Activated CD4-positive, alpha-beta T cell treated with anti-CD3 and anti-CD28 coated beads, Interleukin-2, amount 10 ng/mL, durations not matched to agents 24 days and 14 days (primary cell): ENCODE results near the gene OLFML2B. TPM values are rescaled to one million over a fixed set of nuclear protein-coding genes. Genes with fewer than 3 reads are reported as not detected.

ENCODE experiments used
- DNase-seq: peaks from one replicate; pipeline ENCODE4 v3.0.0; 2022
- H3K27ac Mint-ChIP-seq: one replicate; pipeline ENCODE4 v1.8.0; 2022; ENCODE audit warnings: mild to moderate bottlenecking, mixed read lengths
- H3K27me3 Mint-ChIP-seq: one replicate; pipeline ENCODE4 v1.8.0; 2022; ENCODE audit warnings: mixed read lengths
- H3K36me3 Mint-ChIP-seq: one replicate; pipeline ENCODE4 v1.8.0; 2022; ENCODE audit warnings: low read depth, mild to moderate bottlenecking, mixed read lengths
- H3K4me1 Mint-ChIP-seq: one replicate; pipeline ENCODE4 v1.8.0; 2021; ENCODE audit warnings: mixed read lengths
- H3K4me3 Mint-ChIP-seq: one replicate; pipeline ENCODE4 v1.8.0; 2022; ENCODE audit warnings: mild to moderate bottlenecking, moderate library complexity, mixed read lengths
- H3K9me3 Mint-ChIP-seq: one replicate; pipeline ENCODE4 v1.8.0; 2021; ENCODE audit warnings: mixed read lengths
- intact Hi-C: fragments of 100-400 bp; cut with micrococcal nuclease; formaldehyde crosslinking; loops from one replicate; pipeline ENCODE4 v1.15.1; 2023
- total RNA-seq: library from RNA; stranded (reverse); gene quantifications from 2 replicates; pipeline ENCODE4 v1.2.3, GENCODE V29; 2022

The OLFML2B gene
- total RNA-seq, 1 donor from 2014 or later, result not detected

DNA sequence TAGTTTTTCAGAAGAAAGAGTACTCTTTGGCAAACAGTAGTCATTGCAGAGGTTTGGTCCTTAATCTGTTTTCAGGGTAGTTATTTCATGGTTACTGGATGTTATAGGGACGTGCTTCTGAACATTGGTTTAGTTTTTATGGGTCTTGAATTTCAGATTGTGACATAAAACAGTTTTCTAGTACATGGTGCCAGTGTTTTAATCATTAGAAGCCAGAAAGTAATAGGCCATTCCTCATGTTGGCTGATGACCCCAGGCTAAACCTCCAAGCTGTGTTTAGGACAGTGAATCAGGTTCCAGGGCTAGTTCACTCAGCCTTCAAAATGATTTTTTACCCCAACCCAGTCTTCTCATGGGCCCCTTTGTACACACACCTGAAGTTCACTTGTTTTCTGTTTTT lies 73.3 kb downstream of the OLFML2B start:
- Mint-ChIP-seq H3K27me3 (no peaks in the 10 kb centered on the region), H3K36me3 (peaks cover 15% of the 10 kb centered on the region), H3K4me3 (no peak overlapping the region), H3K27ac (no peak overlapping the region), H3K9me3 (no peaks in the 10 kb centered on the region), H3K4me1 (peaks cover 9% of the 10 kb centered on the region)
- no peak for DNase-seq
- intact Hi-C loops, result no loop called here

DNA sequence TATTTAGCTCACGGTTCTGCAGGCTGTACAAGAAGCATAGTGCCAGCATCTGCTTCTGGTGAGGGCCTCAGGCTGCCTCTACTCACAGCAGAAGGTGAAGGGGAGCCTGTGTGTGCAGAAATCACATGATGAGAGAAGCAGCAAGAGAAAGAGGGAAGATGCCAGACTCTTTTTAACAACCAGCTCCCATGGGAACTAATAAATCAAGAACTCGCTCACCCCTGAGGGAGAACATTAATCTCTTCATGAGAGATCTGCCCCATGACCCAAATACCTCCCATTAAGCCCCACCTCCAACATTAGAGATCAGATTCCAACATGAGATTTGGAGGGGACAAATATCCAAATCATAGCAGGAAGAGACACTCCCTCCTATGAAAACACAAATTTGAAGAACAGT lies 74.1 kb downstream of the OLFML2B start:
- Mint-ChIP-seq H3K9me3 (no peaks in the 10 kb centered on the region), H3K4me3 (no peak overlapping the region), H3K27me3 (no peaks in the 10 kb centered on the region), H3K4me1 (peaks cover 9% of the 10 kb centered on the region), H3K36me3 (peaks cover 19% of the 10 kb centered on the region), H3K27ac (no peak overlapping the region)
- no peak for DNase-seq
- intact Hi-C loops, result no loop called here

DNA sequence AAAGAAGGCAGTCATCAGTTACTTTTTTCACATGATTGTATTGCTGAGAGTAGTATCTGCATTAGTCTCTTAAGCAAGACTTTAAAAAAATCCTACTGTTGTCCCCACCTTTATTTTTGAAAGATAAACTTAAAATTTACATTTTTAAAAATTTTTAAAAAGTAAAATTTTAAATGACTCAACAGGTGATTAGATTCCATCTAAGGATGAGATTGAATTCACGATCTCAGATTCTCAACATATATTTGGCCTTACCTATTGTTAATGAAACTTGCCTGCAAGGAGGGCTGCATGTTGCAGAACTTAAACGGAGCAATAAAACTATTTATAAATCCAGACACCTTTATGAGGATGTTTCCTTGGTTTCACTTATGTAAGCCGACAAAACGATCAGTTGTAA lies 75.2 kb downstream of the OLFML2B start:
- Mint-ChIP-seq H3K4me1 (peaks cover 2% of the 10 kb centered on the region), H3K27ac (no peak overlapping the region), H3K9me3 (no peaks in the 10 kb centered on the region), H3K27me3 (no peaks in the 10 kb centered on the region), H3K36me3 (peaks cover 25% of the 10 kb centered on the region), H3K4me3 (no peak overlapping the region)
- no peak for DNase-seq
- intact Hi-C loops, result no loop called here

DNA sequence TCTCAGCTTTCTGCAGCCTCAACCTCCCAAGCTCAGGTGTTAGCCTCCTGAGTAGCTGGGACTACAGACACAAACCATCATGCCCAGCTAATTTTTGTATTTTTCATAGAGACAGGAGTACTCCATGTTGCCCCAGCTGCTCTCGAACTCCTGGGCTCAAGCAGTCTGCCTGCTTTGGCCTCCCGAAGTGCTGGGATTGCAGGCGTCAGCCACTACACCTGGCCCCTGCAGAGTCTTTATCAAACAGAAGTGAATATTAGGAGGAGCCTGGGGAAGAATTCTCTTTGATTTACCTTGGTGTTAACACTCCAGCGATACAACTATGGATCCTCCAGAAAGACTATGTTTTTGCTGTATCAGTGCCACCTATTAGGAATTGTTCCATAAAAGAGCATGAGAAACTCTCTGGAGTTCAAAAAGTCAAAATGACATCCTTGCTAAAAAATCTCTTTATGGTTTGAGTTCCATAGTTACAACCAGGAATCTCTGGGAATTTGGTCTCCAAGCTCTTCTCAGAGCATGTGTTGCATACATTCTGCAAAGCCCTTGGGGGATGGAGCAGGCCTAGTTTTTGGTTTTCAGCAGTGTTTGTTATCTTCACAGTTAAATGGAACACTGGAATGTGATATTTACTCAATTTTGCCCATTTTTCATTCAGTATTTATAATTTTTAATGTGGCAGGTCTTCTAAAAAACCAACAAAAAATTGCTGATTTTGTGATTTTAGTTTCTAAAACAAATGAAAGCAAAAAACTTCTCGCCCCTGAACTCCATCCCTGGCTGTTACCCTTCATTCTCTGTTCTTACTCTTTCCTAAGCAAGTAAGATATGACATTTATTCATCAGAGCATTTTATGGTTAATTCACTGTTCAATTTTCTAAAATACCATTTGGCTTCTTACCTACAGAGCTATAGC lies 77.3 kb downstream of the OLFML2B start:
- intact Hi-C loops, result no loop called here
- H3K9me3 Mint-ChIP-seq, result no peaks in the 10 kb centered on the region
- H3K27me3 Mint-ChIP-seq, result no peaks in the 10 kb centered on the region
- no peak for DNase-seq
- no peaks in the 10 kb centered on the region for H3K4me1 Mint-ChIP-seq
- H3K4me3 Mint-ChIP-seq, result no peak overlapping the region
- H3K36me3 Mint-ChIP-seq, result peaks cover 28% of the 10 kb centered on the region
- H3K27ac Mint-ChIP-seq, result no peak overlapping the region

DNA sequence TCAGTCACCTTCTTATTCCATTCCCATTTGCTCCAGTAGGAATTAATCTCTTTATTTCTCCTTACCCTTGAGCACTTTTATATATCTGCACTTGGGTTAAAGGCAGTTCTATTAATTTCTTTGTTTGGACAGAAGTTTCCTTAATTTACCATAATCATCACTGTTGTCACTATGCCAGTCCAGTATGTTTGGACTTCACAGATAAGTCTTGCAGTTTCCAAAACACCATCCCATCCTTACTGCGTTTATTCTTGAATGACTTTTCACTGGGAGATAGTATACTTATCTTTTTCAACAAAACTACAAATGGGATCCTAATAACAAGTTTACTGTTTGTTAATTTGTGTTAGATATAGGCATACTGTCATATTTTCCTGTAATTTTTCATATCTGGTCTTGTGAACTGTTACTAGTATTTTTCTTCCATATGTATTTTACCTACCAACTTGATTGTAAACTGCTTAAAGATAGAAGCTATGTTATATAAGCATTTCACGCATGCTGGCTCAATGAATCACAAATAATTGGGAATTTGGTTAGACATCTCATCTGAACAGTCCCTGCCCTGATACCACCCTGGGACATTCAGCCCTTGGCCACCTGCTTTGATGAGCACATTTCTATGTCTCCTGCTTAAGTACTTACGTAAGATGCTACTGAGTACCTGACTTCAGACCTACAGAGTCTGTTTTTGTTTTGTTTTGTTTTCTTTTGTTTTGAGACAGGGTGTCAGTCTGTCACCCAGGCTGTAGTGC lies 78.2 kb downstream of the OLFML2B start:
- DNase-seq, result no peak
- H3K27ac Mint-ChIP-seq, result no peak overlapping the region
- H3K4me1 Mint-ChIP-seq, result no peaks in the 10 kb centered on the region
- H3K27me3 Mint-ChIP-seq, result no peaks in the 10 kb centered on the region
- no peaks in the 10 kb centered on the region for H3K9me3 Mint-ChIP-seq
- H3K36me3 Mint-ChIP-seq, result peaks cover 30% of the 10 kb centered on the region
- intact Hi-C loops, result no loop called here
- no peak overlapping the region for H3K4me3 Mint-ChIP-seq

DNA sequence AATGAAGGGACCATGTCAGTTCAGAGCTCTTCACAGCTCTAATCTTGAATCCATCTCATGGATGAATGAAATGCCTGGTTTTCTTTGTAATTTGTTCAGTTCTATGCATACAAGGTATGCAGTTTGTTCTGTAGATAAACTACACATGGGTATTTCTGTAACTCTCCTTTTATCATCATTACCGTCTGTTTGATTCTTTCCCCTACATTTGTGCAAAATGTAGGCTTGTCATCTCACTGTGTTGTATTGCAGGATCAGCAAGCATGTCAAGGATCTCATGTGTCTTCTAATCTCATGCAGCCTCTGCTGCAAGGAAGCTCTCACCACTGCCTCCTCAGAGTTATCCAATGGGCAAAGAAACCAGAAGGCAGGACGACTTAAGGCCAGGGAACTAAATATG lies 79.3 kb downstream of the OLFML2B start:
- Mint-ChIP-seq H3K9me3 (no peaks in the 10 kb centered on the region), H3K4me3 (no peak overlapping the region), H3K4me1 (no peaks in the 10 kb centered on the region), H3K27me3 (no peaks in the 10 kb centered on the region), H3K36me3 (peaks cover 30% of the 10 kb centered on the region), H3K27ac (no peak overlapping the region)
- intact Hi-C loops, result no loop called here
- DNase-seq, result no peak

DNA sequence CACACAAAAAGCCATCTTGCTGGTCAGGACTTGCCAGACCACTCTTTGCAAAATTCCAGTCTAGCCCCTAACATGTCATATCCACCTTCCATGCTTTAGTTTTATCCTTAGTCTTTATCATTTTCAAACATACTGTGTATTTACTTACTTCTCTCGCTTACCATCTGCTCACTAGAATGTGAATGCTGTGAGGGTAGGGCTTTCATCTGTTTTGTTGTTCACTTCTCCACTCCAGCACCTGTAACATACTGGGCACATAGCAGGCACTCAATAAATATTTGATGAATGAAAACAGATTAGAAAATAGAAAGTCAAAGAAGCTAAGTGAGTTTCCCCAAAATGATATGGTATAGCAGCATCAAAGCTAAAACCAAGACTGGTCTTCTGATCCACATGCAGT lies 79.9 kb downstream of the OLFML2B start:
- H3K9me3 Mint-ChIP-seq, result no peaks in the 10 kb centered on the region
- H3K36me3 Mint-ChIP-seq, result peaks cover 29% of the 10 kb centered on the region
- no peak overlapping the region for H3K4me3 Mint-ChIP-seq
- intact Hi-C loops, result no loop called here
- no peak overlapping the region for H3K27ac Mint-ChIP-seq
- no peaks in the 10 kb centered on the region for H3K27me3 Mint-ChIP-seq
- DNase-seq, result no peak
- H3K4me1 Mint-ChIP-seq, result no peaks in the 10 kb centered on the region

DNA sequence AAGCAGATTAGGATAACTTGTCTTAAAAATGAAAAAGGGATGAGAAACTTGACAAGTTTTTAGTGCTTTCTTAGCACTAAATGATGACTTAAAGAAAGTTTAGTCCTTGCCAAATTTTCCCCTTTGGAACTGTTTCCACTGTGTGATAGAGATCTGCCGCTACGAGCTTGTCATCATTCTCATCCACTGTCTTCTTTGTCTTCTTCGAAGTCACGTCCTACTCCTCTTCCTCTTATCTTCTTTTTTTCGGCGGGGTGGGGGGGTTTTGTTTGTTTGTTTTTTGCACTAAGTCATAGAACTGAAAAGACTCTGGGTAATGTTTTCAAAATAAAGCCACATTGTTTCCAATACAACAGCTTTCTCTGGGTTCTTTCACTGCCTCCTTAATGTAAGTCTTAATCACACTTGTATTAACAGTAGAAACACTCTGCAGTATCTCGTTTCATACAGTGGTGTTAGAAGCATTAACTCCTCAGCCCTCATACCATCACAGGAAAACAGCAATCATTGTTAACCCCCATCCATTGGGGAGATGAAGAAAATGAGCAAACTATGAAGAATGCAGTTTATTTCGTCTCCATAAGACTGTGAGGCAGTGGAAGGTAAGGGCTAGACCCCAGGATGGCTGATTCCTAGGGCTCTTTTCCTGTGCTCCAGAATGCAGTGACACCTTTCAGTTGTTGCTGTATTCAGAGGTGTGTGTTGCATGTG lies 81.8 kb downstream of the OLFML2B start:
- Mint-ChIP-seq H3K27me3 (no peaks in the 10 kb centered on the region), H3K36me3 (peaks cover 30% of the 10 kb centered on the region), H3K4me1 (peaks cover under 1% of the 10 kb centered on the region), H3K4me3 (no peak overlapping the region), H3K27ac (no peak overlapping the region), H3K9me3 (no peaks in the 10 kb centered on the region)
- intact Hi-C loops, result no loop called here
- no peak for DNase-seq

DNA sequence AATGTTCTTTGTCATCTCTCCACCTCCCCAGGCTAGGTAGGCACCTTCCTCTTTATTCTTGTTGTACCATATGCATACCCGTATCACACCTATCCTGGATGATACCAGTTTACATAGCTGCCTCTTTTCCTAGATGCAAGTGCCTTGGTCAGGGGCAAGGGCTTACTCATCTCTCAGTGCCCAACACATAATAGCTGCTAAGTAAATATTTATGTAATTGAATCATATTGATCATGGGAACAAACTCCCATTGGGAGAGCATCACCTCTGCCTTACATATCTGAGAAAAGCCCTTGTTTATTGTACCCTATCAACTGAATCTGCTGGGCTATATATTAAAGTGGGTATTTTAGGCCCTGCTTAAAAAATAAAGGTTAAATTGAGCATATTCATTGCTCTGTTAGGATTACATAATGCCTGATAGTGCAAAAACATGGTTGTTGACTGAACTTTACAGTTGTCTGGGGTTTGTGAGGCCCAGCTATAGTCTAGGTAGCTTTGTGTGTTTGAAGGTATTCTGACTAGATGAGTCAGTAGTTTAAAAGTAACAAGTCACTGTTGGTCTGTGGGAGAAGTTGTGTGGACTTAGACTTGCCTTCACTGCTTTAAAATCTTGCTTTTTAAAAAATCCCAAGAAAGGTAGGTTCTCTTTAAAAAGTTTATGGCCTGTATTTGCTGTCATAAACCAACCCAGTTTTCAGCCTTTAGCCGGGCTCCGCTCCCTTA lies 82.6 kb downstream of the OLFML2B start:
- DNase-seq, result no peak
- H3K4me1 Mint-ChIP-seq, result peaks cover 3% of the 10 kb centered on the region
- peaks cover 33% of the 10 kb centered on the region for H3K36me3 Mint-ChIP-seq
- H3K27ac Mint-ChIP-seq, result no peak overlapping the region
- intact Hi-C loops, result no loop called here
- no peak overlapping the region for H3K4me3 Mint-ChIP-seq
- H3K9me3 Mint-ChIP-seq, result no peaks in the 10 kb centered on the region
- H3K27me3 Mint-ChIP-seq, result no peaks in the 10 kb centered on the region

DNA sequence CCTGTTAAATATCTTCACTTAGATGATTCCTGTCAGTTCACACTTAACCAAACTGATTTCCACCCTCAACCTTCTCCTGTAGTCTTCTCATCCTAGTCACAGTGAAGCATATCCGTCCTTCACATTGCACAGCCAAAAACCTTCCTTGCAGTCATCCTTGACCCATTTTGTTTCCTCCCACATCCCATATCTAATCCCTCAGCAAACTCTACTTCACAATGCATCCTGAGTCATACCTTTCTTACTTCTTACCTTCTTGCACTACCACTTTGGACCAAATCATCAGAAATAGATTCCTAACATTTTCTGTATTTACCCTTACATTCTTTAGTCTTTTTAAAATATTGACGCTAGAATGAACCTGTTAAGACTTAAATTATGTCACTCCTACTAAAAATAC lies 86.9 kb downstream of the OLFML2B start:
- no peak overlapping the region for H3K4me3 Mint-ChIP-seq
- H3K36me3 Mint-ChIP-seq, result peaks cover 14% of the 10 kb centered on the region
- H3K9me3 Mint-ChIP-seq, result no peaks in the 10 kb centered on the region
- intact Hi-C loops, result no loop called here
- no peaks in the 10 kb centered on the region for H3K27me3 Mint-ChIP-seq
- no peak for DNase-seq
- H3K27ac Mint-ChIP-seq, result no peak overlapping the region
- H3K4me1 Mint-ChIP-seq, result peaks cover 27% of the 10 kb centered on the region

DNA sequence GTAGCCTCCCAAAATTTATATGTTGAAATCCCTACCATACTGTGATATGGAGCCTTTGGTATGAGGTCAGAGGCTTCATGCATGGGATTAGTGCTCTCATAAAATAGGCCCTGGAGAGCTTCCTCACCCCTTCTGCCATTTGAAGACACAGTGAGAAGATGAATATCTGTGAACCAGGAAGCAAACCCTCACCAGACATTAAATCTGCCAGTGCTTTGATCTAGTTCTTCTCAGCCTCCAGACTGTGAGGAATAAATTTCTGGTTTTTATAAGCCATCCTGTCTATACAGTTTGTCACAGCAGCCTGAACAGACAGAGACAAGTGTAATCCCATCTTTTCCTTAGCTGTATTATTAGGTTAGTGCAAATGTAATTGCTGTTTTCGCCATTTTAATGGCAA lies 88.4 kb downstream of the OLFML2B start:
- intact Hi-C loops, result no loop called here
- H3K9me3 Mint-ChIP-seq, result no peaks in the 10 kb centered on the region
- no peak overlapping the region for H3K4me3 Mint-ChIP-seq
- peaks cover 27% of the 10 kb centered on the region for H3K4me1 Mint-ChIP-seq
- H3K27ac Mint-ChIP-seq, result no peak overlapping the region
- peaks cover 10% of the 10 kb centered on the region for H3K36me3 Mint-ChIP-seq
- no peak for DNase-seq
- H3K27me3 Mint-ChIP-seq, result no peaks in the 10 kb centered on the region

DNA sequence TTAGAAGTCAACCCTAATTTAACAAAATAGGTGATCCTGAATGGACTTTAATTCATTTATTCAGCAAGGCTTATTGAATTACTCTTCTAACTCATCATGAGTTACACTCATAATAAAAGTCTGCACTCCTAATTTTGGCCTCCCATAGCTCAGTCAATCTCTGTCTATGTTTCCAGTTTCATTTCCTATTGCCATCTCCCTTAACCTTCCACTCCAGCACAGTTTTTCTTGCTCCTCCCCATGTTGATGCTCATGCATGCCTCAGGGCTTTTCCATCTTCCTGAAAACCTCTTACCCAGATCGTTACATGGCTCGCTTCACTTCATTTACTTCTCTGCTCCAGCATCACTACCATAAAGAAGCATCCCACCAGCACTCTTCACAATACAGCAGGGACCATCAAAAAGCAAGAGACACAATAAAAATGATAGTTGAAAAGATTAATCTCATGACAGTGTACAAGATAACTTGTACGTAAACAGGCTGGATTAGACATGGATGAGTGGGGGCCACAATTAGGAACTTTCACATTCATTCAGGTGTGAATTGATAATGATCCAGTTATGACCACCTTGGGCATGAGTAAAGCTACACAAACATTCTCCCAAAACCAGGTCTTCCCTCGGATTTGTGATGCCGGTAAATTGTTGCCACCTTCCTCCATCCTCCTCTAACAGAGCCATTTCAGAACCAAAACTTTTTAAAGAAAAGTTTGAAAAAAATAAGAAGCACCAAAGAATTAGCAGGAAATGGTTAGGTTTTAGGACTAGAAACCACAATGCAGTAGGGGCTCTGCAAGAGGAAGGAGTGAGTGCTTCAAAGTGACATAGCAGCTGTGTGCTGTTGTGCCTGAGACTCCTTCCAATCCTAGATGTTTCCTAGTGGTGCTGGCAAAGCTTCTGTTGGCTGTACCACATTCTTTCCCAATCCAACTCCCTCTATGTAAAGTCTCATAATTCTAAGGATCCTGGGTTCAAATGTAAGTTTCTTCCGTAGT lies 89.8 kb downstream of the OLFML2B start:
- Mint-ChIP-seq H3K27me3 (no peaks in the 10 kb centered on the region), H3K9me3 (no peaks in the 10 kb centered on the region), H3K27ac (peak overlapping the region; percentile 62), H3K36me3 (peaks cover 15% of the 10 kb centered on the region), H3K4me1 (peaks cover 27% of the 10 kb centered on the region), H3K4me3 (peak overlapping the region; percentile 15)
- intact Hi-C loops, result loop anchor here (1.0 to 2.0 kb wide), 2 partner anchors 15 to 28 kb away; no protein-coding TSS in a partner anchor
- peak; percentile 76 for DNase-seq
